Activated CD4-positive, alpha-beta T cell treated with anti-CD3 and anti-CD28 coated beads for 36 hours (primary cell): ENCODE measurements around the gene ZNF48. TPM values are rescaled to one million over a fixed set of nuclear protein-coding genes. Genes with fewer than 3 reads are reported as not detected.

ENCODE experiments used
- ATAC-seq: fragments of 200-7000 bp; cut with Tn5 transposase; one replicate; pipeline ENCODE4 v1.10.0; 2021; ENCODE audit warnings: mild to moderate bottlenecking, moderate library complexity
- CTCF ChIA-PET: fragments of 350-600 bp; sonication (Branson Sonifier 250); formaldehyde crosslinking; loops from one replicate; lab custom pipeline; 2021; ENCODE audit warnings: antibody characterized with exemption; lab: Charles Lee
- POLR2A ChIA-PET: fragments of 350-600 bp; sonication (Branson Sonifier 250); formaldehyde crosslinking; loops from one replicate; lab custom pipeline; 2021; ENCODE audit warnings: antibody characterized with exemption, inconsistent platforms; lab: Charles Lee
- DNase-seq: peaks from one replicate; pipeline ENCODE4 v3.0.0-alpha.2; 2020
- H3K27ac Mint-ChIP-seq: one replicate; pipeline ENCODE4 v1.8.0; 2021; ENCODE audit warnings: mixed read lengths
- H3K27me3 Mint-ChIP-seq: one replicate; pipeline ENCODE4 v1.8.0; 2021; ENCODE audit warnings: mixed read lengths
- H3K36me3 Mint-ChIP-seq: one replicate; pipeline ENCODE4 v1.8.0; 2021; ENCODE audit warnings: low read depth, mixed read lengths
- H3K4me1 Mint-ChIP-seq: one replicate; pipeline ENCODE4 v1.8.0; 2021; ENCODE audit warnings: mixed read lengths
- H3K4me3 Mint-ChIP-seq: one replicate; pipeline ENCODE4 v1.8.0; 2021; ENCODE audit warnings: mild to moderate bottlenecking, moderate library complexity, mixed read lengths
- H3K9me3 Mint-ChIP-seq: one replicate; pipeline ENCODE4 v1.8.0; 2021; ENCODE audit warnings: low read depth, mixed read lengths
- intact Hi-C, 2 experiments: fragments of 100-400 bp; cut with DNase I in 1 of 2; cut with micrococcal nuclease in 1 of 2; formaldehyde crosslinking; loops; one replicate each; pipeline versions ENCODE4 v1.14.2 to v1.15.1; 2022 to 2024; cut with DNase I, micrococcal nuclease
- total RNA-seq, 2 experiments: library from RNA; stranded (reverse); gene quantifications; one replicate each; pipeline ENCODE4 v1.2.3, GENCODE V29; 2021

Gene ZNF48
- total RNA-seq, 2 experiments from 2014 or later = 10.6 to 11.0 TPM

- no peak for DNase-seq
- H3K27me3 Mint-ChIP-seq = no peaks in the 10 kb centered on the region
- peaks cover 20% of the 10 kb centered on the region for H3K36me3 Mint-ChIP-seq
- no peak overlapping the region for H3K27ac Mint-ChIP-seq
- no peaks in the 10 kb centered on the region for H3K9me3 Mint-ChIP-seq
- no peak for ATAC-seq
- H3K4me1 Mint-ChIP-seq = peaks cover 11% of the 10 kb centered on the region
- ChIA-PET CTCF (interaction anchor here (0.5 to 1.5 kb wide), 3 partner anchors 10 to 152 kb away, joined by 3 to 5 read pairs (median 3); no protein-coding TSS in a partner anchor), POLR2A (no interaction called here)
- no peak overlapping the region for H3K4me3 Mint-ChIP-seq
- intact Hi-C loops = no loop called here
Observed at GRCh38 chr16:30358990-30359870, 36.0 kb upstream of the ZNF48 start.

GRCh38 chr16:30359871-30360170 lies 35.4 kb upstream of the ZNF48 start:
- intact Hi-C loops = no loop called here
- H3K36me3 Mint-ChIP-seq = peaks cover 17% of the 10 kb centered on the region
- H3K27me3 Mint-ChIP-seq = no peaks in the 10 kb centered on the region
- POLR2A ChIA-PET = no interaction called here
- peaks cover 8% of the 10 kb centered on the region for H3K4me1 Mint-ChIP-seq
- CTCF ChIA-PET = interaction anchor here (0.5 to 1.5 kb wide), 3 partner anchors 9 to 151 kb away, joined by 3 to 5 read pairs (median 3); no protein-coding TSS in a partner anchor
- no peak for ATAC-seq
- no peaks in the 10 kb centered on the region for H3K9me3 Mint-ChIP-seq
- no peak overlapping the region for H3K4me3 Mint-ChIP-seq
- DNase-seq = no peak
- no peak overlapping the region for H3K27ac Mint-ChIP-seq

DNA sequence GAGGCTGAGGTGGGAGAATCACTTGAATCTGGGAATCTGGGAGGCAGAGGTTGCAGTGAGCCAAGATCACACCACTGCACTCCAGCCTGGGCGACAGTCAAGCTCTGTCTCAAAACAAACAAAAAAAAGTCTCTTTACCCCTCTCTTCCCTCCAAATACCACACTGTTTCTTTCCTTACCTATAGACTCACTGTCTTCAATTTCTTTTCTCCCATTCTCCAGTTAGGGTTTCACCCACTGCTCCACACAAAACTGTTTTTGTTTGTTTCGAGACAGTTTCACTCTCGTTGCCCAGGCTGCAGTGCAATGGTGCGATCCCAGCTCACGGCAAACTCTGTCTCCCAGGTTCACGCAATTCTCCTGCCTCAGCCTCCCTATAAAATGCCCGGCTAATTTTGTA lies 34.0 kb upstream of the ZNF48 start:
- H3K36me3 Mint-ChIP-seq = peaks cover 22% of the 10 kb centered on the region
- intact Hi-C loops = no loop called here
- ChIA-PET POLR2A (no interaction called here), CTCF (interaction anchor here (0.6 to 1.5 kb wide), 2 partner anchors 10 to 48 kb away, joined by 3 to 5 read pairs; no protein-coding TSS in a partner anchor)
- no peak for ATAC-seq
- H3K27me3 Mint-ChIP-seq = no peaks in the 10 kb centered on the region
- peaks cover 8% of the 10 kb centered on the region for H3K4me1 Mint-ChIP-seq
- DNase-seq = no peak
- H3K4me3 Mint-ChIP-seq = no peak overlapping the region
- no peaks in the 10 kb centered on the region for H3K9me3 Mint-ChIP-seq
- no peak overlapping the region for H3K27ac Mint-ChIP-seq

- ATAC-seq (no peak), DNase-seq (no peak)
- CTCF ChIA-PET = interaction anchor here (0.7 kb wide), 2 partner anchors 14 to 105 kb away, joined by 3 read pairs; no protein-coding TSS in a partner anchor
- Mint-ChIP-seq H3K27me3 (no peaks in the 10 kb centered on the region), H3K4me1 (peaks cover 28% of the 10 kb centered on the region), H3K36me3 (peaks cover 43% of the 10 kb centered on the region), H3K27ac (no peak overlapping the region), H3K4me3 (no peak overlapping the region), H3K9me3 (no peaks in the 10 kb centered on the region)
- intact Hi-C loops = no loop called here
- POLR2A ChIA-PET = no interaction called here
Observed at GRCh38 chr16:30365200-30365599, 30.0 kb upstream of the ZNF48 start.

DNA sequence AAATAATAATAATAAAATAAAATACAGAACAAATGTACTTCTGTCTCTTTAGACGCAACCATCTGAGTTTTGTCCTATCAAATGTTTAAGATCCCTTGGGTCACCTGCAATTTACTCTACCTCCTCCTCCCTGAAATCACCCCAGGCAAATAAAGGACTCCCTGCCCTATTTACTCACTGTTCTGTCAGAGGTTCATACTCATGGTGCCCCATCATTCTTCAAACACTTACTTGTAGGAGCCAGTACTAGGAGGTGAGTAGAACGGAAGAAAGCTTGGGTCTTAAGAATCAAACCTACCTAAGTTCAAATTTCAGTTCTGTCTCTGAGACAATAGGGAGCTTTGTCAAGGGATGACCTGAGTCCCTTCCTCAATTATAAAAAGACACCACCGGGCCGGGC lies 28.7 kb upstream of the ZNF48 start:
- CTCF ChIA-PET = interaction anchor here (0.6 to 1.4 kb wide), 2 partner anchors 43 to 264 kb away, joined by 3 to 4 read pairs; no protein-coding TSS in a partner anchor
- H3K4me1 Mint-ChIP-seq = peaks cover 33% of the 10 kb centered on the region

GRCh38 chr16:30367349-30368009 lies 27.7 kb upstream of the ZNF48 start:
- ChIA-PET POLR2A (no interaction called here), CTCF (interaction anchor here (0.6 to 1.4 kb wide), 2 partner anchors 42 to 321 kb away, joined by 4 to 5 read pairs; no protein-coding TSS in a partner anchor)
- Mint-ChIP-seq H3K9me3 (no peaks in the 10 kb centered on the region), H3K4me3 (peak overlapping the region; percentile 89), H3K36me3 (peaks cover 36% of the 10 kb centered on the region), H3K27ac (peak overlapping the region; percentile 79), H3K4me1 (peaks cover 40% of the 10 kb centered on the region), H3K27me3 (no peaks in the 10 kb centered on the region)
- ATAC-seq = no peak
- DNase-seq = no peak
- intact Hi-C loops = no loop called here

More for the DNA sequence above, 28.7 kb upstream of the ZNF48 start:
- DNase-seq (no peak), ATAC-seq (no peak)
- peak overlapping the region; percentile 89 for H3K4me3 Mint-ChIP-seq
- POLR2A ChIA-PET = no interaction called here
- H3K27ac Mint-ChIP-seq = no peak overlapping the region
- H3K9me3 Mint-ChIP-seq = no peaks in the 10 kb centered on the region
- peaks cover 40% of the 10 kb centered on the region for H3K36me3 Mint-ChIP-seq
- H3K27me3 Mint-ChIP-seq = no peaks in the 10 kb centered on the region
- intact Hi-C loops = no loop called here

DNA sequence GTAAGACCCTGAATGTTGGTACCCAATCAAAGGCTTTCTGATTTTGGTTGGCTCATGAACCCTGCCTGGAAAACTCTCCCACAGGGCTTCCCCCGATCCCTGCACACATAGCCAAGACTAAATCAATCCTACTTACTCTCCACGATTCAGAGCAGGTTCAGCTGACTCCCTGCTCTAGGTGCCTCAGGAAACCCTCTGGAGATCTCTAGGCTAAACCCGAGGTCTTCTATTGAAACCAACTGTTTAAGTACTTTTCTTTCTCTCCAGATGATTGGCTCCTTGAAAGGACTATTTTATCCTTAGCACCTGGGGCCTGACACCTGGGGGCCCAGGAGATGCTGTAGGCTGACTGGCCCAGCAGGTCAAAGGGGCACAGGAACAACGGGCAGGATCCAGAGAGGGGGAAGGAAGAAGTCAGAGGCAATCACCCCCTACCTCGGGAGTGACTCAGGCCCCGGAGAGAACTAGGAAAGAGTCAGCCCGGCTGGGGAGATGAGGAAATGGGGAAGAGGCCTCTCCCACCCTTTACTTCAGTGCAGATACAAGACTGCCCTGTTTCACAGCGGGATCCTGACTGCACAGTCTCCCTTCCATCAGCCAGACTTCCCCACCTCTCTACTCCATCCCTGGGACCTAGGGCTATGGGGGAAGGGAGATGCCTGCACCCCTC lies 27.0 kb upstream of the ZNF48 start:
- Mint-ChIP-seq H3K9me3 (no peaks in the 10 kb centered on the region), H3K4me3 (peak overlapping the region; percentile 89), H3K4me1 (peaks cover 41% of the 10 kb centered on the region), H3K27ac (peak overlapping the region; percentile 79), H3K27me3 (no peaks in the 10 kb centered on the region), H3K36me3 (peaks cover 32% of the 10 kb centered on the region)
- DNase-seq = no peak
- intact Hi-C loops = no loop called here
- ATAC-seq = no peak
- POLR2A ChIA-PET = no interaction called here
- CTCF ChIA-PET = interaction anchor here (0.7 to 1.5 kb wide), 4 partner anchors 8 to 221 kb away, joined by 3 to 9 read pairs (median 6); no protein-coding TSS in a partner anchor

- intact Hi-C loops = no loop called here
- Mint-ChIP-seq H3K4me3 (peak overlapping the region; percentile 89), H3K9me3 (no peaks in the 10 kb centered on the region), H3K27me3 (no peaks in the 10 kb centered on the region), H3K27ac (peak overlapping the region; percentile 79), H3K36me3 (peaks cover 30% of the 10 kb centered on the region), H3K4me1 (peaks cover 41% of the 10 kb centered on the region)
- no peak for ATAC-seq
- ChIA-PET POLR2A (interaction anchor here (0.7 to 1.2 kb wide), 2 partner anchors 9 to 230 kb away, joined by 3 read pairs; no protein-coding TSS in a partner anchor), CTCF (interaction anchor here (0.7 to 1.5 kb wide), 5 partner anchors 9 to 220 kb away, joined by 3 to 9 read pairs (median 5); no protein-coding TSS in a partner anchor)
- no peak for DNase-seq
Observed at GRCh38 chr16:30368792-30369090, 26.5 kb upstream of the ZNF48 start.

DNA sequence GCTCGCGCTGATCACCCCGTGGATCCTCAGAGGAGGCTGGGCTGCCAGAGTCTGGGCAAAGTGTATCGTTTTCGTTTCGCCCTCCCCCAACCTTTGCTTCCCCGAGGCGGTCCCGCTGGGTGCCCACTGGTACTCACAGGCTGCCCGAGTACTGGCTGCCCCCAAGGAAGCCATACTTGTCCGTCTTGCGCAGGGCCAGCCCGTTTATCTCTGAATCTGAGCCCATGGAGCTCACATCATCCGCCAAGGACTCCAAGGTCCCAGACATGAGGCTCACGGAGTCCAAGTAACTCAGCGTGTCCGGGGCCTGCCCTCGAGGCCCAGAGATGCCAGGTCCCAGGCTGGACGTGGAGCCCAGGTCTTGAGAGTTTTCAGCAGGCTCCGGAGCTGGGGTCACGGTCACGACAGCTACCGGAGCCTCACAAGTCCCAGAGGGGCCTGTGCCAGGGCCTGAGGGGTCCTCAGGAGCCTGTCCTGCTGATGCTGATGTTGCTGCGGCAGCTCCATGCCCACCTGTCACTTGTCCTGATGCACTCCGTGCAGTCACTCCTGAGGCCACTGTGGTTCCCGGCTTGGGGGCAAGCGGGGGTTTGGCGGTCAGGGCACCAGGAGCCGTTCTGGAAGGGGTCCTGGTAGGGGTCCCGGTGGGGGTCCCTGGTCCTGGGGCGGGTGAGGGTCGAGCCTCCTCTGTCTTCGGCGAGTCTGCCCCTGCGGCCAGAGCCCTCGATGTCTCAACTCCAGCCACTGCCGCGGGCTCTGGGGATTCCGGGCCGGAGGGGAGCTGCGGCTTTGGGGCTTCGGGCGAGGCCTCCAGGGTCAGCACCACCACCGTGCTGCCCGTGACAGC lies 25.9 kb upstream of the ZNF48 start:
- peak; percentile 47 for DNase-seq
- Mint-ChIP-seq H3K36me3 (peaks cover 30% of the 10 kb centered on the region), H3K4me3 (peak overlapping the region; percentile 89), H3K9me3 (no peaks in the 10 kb centered on the region), H3K4me1 (peaks cover 41% of the 10 kb centered on the region), H3K27ac (peak overlapping the region; percentile 79), H3K27me3 (no peaks in the 10 kb centered on the region)
- no peak for ATAC-seq
- intact Hi-C loops = no loop called here
- POLR2A ChIA-PET = interaction anchor here (0.7 to 1.2 kb wide), 3 partner anchors 9 to 373 kb away, joined by 3 read pairs; partner anchors contain the start of gene INO80E
- CTCF ChIA-PET = interaction anchor here (0.6 to 3.8 kb wide), 7 partner anchors 9 to 316 kb away, joined by 3 to 17 read pairs (median 5); partner anchors contain the start of gene SEPTIN1

GRCh38 chr16:30369938-30370455 lies 25.2 kb upstream of the ZNF48 start:
- Mint-ChIP-seq H3K9me3 (no peaks in the 10 kb centered on the region), H3K36me3 (peaks cover 30% of the 10 kb centered on the region), H3K27me3 (no peaks in the 10 kb centered on the region), H3K27ac (peak overlapping the region; percentile 97), H3K4me3 (peak overlapping the region; percentile 89), H3K4me1 (peaks cover 41% of the 10 kb centered on the region)
- CTCF ChIA-PET = interaction anchor here (0.6 to 3.8 kb wide), 8 partner anchors 13 to 317 kb away, joined by 3 to 17 read pairs (median 5); partner anchors contain the start of gene SEPTIN1
- intact Hi-C loops = loop anchor here (1.0 to 10.0 kb wide), 20 partner anchors 8 to 1545 kb away; partner anchors contain the start of genes CD2BP2 (in 2 of the 2), ZNF771 (in 2 of the 2), ALDOA (in 1 of the 2) and ATXN2L (in 1 of the 2)
- no peak for DNase-seq
- no peak for ATAC-seq
- POLR2A ChIA-PET = interaction anchor here (0.6 to 1.6 kb wide), 7 partner anchors 13 to 1297 kb away, joined by 3 to 5 read pairs (median 3); partner anchors contain the start of gene TBX6
